Progenitor cell of endocrine pancreas (in vitro differentiated cells): Measurements from ENCODE around the gene H3-3A. TPM values are rescaled to one million over a fixed set of nuclear protein-coding genes. Genes with fewer than 3 reads are reported as not detected.

Source experiments
- DNase-seq: peaks from one replicate; pipeline ENCODE4 v3.0.0; 2021; ENCODE audit warnings: low spot score; ENCODE audit not compliant: unreplicated experiment
- H3K27ac Mint-ChIP-seq: 2 replicates; pipeline ENCODE4 v1.8.0; 2021; ENCODE audit warnings: mild to moderate bottlenecking, moderate library complexity, mixed read lengths
- H3K27me3 Mint-ChIP-seq: 2 replicates; pipeline ENCODE4 v1.8.0; 2021; ENCODE audit warnings: mixed read lengths
- H3K36me3 Mint-ChIP-seq: 2 replicates; pipeline ENCODE4 v1.8.0; 2022; ENCODE audit warnings: mixed read lengths; ENCODE audit not compliant: insufficient read depth
- H3K4me1 Mint-ChIP-seq: 2 replicates; pipeline ENCODE4 v1.8.0; 2021; ENCODE audit warnings: low read depth, mixed read lengths
- H3K4me3 Mint-ChIP-seq: 2 replicates; pipeline ENCODE4 v1.8.0; 2021; ENCODE audit warnings: low read depth, mild to moderate bottlenecking, moderate library complexity, mixed read lengths
- H3K9me3 Mint-ChIP-seq: 2 replicates; pipeline ENCODE4 v1.8.0; 2021; ENCODE audit warnings: low read depth, mixed read lengths
- total RNA-seq: library from RNA; stranded (reverse); gene quantifications from 2 replicates; pipeline ENCODE4 v1.2.1, GENCODE V29; 2021
- TF ChIP-seq, protein P1 (sequence below): fragments of 200-600 bp; sonication (generic); IDR thresholded peaks from one replicate; pipeline ENCODE4 v1.5.0; 2021; ENCODE audit warnings: antibody characterized with exemption, mild to moderate bottlenecking; ENCODE audit not compliant: unreplicated experiment

Gene H3-3A
- total RNA-seq, 1 donor from 2014 or later: 1,313 TPM

DNA sequence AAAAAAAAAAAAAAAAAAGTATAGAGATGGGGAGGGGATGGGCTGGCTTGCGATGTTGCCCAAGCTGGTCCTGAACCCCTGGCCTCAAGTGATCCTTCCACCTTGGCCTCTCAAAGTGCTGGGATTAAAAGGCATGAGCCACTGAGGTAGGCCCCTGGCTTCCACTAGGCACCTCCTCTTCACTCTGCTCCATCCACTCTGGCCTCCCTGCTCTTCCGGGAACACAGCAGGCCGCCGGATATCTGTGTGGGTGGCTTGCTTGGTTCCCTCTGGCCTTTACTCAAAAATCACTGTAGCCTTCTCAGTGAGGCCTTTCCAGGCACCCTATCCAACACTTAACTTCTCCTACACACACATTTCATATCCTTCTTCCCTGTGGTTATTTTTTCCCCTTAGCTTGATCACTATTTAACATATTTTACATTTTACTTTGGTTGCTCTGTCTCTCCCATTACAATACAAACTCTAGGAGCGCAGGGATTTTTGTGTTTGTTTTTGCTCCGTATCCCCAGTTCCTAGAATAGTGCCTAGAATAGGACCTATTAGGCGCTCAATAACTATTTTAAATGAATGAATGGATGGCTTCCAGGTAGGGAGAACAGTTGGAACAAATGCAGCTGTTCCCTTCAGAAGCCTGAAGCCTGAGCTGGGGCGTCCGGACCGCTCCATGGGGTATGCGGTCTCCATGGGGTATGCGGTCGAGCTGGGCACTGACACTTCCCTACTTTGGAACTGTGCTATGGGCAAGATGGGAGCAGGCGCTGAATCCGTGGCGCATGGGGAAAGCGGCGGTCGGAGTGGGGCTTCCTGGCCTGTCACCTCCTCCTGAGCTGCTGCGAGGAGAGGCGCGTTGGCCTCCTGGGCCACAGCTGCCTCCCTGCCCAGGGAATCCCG lies 46.7 kb downstream of the H3-3A start:
- no peaks in the 10 kb centered on the region for H3K36me3 Mint-ChIP-seq
- peak overlapping the region; percentile 92 for H3K27ac Mint-ChIP-seq
- TF ChIP-seq, protein P1, sequence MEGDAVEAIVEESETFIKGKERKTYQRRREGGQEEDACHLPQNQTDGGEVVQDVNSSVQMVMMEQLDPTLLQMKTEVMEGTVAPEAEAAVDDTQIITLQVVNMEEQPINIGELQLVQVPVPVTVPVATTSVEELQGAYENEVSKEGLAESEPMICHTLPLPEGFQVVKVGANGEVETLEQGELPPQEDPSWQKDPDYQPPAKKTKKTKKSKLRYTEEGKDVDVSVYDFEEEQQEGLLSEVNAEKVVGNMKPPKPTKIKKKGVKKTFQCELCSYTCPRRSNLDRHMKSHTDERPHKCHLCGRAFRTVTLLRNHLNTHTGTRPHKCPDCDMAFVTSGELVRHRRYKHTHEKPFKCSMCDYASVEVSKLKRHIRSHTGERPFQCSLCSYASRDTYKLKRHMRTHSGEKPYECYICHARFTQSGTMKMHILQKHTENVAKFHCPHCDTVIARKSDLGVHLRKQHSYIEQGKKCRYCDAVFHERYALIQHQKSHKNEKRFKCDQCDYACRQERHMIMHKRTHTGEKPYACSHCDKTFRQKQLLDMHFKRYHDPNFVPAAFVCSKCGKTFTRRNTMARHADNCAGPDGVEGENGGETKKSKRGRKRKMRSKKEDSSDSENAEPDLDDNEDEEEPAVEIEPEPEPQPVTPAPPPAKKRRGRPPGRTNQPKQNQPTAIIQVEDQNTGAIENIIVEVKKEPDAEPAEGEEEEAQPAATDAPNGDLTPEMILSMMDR: no peak
- H3K4me3 Mint-ChIP-seq: peak overlapping the region; percentile 83
- no peaks in the 10 kb centered on the region for H3K9me3 Mint-ChIP-seq
- peaks cover 16% of the 10 kb centered on the region for H3K4me1 Mint-ChIP-seq
- peaks cover 17% of the 10 kb centered on the region for H3K27me3 Mint-ChIP-seq
- no peak for DNase-seq

DNA sequence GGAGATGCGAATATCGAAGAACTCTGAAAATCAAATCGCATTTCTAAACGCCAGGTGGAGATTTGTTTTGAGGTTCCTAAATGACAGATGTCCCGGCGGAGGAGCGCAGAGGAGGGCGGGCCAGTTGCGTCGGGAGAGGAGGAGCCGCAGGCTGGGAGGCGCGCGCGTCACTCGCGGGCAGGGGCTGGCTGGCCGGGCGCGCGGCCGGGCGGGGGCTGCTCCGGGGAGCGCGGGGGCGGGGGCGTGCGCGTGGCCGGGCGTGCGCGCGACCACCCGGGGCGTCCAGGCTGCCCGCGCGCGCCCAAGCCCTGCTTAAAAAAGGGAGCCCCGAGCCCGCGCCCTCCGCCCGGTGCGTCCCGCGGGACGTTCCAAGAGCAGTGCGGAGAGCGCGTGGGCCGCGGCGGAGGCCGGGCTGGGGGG lies 47.3 kb downstream of the H3-3A start:
- H3K4me3 Mint-ChIP-seq: peak overlapping the region; percentile 83
- peak; percentile 75 for DNase-seq

DNA sequence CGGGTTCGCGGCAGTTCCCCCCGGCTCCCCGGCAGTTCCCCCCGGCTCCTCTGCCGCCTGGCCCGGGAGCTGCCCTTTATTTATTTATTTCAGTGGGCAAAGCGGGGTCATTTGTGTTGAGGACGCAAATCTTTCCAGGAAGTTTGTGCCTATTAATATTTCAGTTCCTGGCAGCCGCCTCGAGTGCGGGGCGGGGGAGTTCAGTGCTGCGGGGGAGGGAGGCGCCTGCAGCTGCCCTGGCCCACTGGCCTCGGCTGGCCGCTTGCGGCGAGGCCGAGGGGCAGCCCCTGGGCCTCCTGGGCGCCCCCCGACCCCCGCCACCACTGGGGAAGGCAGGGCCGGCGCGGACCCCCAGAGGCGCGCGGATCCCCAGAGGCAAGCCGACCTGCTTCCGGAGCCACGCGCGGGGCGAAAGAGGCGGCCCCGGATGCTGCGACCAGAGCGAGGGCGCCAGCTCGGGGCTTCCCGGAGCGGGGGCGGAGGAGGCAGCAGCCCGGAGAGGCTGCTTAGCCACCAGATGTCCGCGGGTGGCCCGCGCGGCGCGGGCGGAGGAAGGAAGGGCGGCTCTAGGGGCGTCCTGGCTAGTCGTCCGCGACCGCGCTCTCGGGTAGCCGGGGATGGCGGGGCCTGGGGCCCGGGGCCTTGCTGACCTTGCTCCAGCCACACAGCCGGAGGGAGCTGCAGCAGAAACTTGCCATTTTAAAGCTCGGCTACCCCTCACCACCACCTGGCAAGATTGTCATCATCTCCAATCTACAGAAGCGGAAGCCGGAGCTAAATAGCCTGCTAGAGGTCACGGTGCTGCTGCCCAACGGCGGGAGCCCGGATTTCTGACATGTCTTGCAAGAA lies 48.0 kb downstream of the H3-3A start:
- peak overlapping the region; percentile 73 for H3K27ac Mint-ChIP-seq
- H3K4me3 Mint-ChIP-seq: peak overlapping the region; percentile 69
- H3K9me3 Mint-ChIP-seq: no peaks in the 10 kb centered on the region
- TF ChIP-seq, protein P1: no peak
- no peaks in the 10 kb centered on the region for H3K36me3 Mint-ChIP-seq
- peaks cover 16% of the 10 kb centered on the region for H3K4me1 Mint-ChIP-seq
- peak; percentile 51 for DNase-seq
- peaks cover 9% of the 10 kb centered on the region for H3K27me3 Mint-ChIP-seq

More for the DNA sequence above, 47.3 kb downstream of the H3-3A start:
- Mint-ChIP-seq H3K36me3 (no peaks in the 10 kb centered on the region), H3K27ac (peak overlapping the region; percentile 92), H3K27me3 (peaks cover 13% of the 10 kb centered on the region), H3K4me1 (peaks cover 16% of the 10 kb centered on the region), H3K9me3 (no peaks in the 10 kb centered on the region)
- TF ChIP-seq, protein P1: no peak

DNA sequence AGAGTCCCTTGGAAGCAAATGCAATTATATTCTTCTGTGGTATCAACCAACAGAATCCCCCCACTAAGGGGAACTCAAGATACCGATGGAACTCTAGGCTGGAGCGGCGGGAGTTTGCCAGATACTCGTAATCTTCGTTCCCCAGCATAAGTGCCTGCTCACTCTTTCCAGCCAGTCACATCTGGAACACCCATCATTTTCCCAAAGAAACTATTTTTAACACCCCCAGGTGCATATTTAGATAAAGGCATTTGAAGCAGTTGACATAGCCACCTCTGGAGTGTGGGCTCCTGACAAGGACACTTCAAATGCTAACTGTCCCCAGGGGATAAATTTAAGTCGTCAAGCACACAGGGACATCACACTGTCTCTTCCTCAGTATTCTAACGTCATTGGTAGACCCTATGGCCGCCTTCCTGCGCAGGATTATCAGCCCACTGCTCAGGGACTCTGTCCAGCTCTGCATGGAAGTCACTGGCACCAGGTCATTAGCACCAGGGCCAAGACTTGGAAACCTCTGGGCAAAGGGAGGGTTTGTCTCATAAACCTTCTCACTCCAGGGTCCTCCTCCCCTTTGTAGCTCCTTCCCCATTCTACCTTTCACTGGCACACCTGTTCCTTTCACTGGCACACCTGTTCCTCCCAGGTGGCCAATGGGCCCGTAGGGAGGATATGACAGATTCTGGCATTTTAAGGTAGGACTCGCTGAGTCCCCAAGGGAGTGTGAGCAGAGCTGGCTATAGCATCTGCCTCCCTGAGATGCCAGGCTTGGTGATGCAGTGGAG lies 48.8 kb downstream of the H3-3A start:
- H3K9me3 Mint-ChIP-seq: no peaks in the 10 kb centered on the region
- peak overlapping the region; percentile 69 for H3K4me3 Mint-ChIP-seq
- no peaks in the 10 kb centered on the region for H3K36me3 Mint-ChIP-seq
- DNase-seq: no peak
- peak overlapping the region; percentile 45 for H3K27ac Mint-ChIP-seq
- H3K27me3 Mint-ChIP-seq: peaks cover 9% of the 10 kb centered on the region
- TF ChIP-seq, protein P1: no peak
- peaks cover 16% of the 10 kb centered on the region for H3K4me1 Mint-ChIP-seq
